Endodermal cell (in vitro differentiated cells): ENCODE data around the gene FAM20A. TPM values are rescaled to one million over a fixed set of nuclear protein-coding genes. Genes with fewer than 3 reads are reported as not detected.

Experiments used
- DNase-seq: peaks from one replicate; pipeline ENCODE4 v3.0.0-alpha.2; 2017
- H3K27ac ChIP-seq: 2 replicates; pipeline ENCODE4 v1.5.1; 2013; ENCODE audit warnings: mild to moderate bottlenecking, low read depth, low read length, moderate library complexity
- H3K27me3 ChIP-seq: 2 replicates; pipeline ENCODE4 v1.6.1; 2013; ENCODE audit warnings: mild to moderate bottlenecking, low read length, moderate library complexity; ENCODE audit not compliant: insufficient read depth, control insufficient read depth, poor library complexity, severe bottlenecking
- H3K36me3 ChIP-seq: 2 replicates; pipeline ENCODE4 v1.7.0; 2013; ENCODE audit warnings: mild to moderate bottlenecking, low read length, moderate library complexity; ENCODE audit not compliant: control insufficient read depth, insufficient read depth
- H3K4me1 ChIP-seq: one replicate; pipeline ENCODE4 v1.7.0; 2013; ENCODE audit warnings: low read length; ENCODE audit not compliant: control insufficient read depth, insufficient read depth
- H3K4me3 ChIP-seq: 2 replicates; pipeline ENCODE4 v1.5.1; 2013; ENCODE audit warnings: mild to moderate bottlenecking, low read length, moderate library complexity
- H3K9ac ChIP-seq: 2 replicates; pipeline ENCODE4 v1.6.1; 2013; ENCODE audit warnings: mild to moderate bottlenecking, low read length, moderate library complexity; ENCODE audit not compliant: poor library complexity, severe bottlenecking; ENCODE audit errors: extremely low read depth
- H3K9me3 ChIP-seq: 2 replicates; pipeline ENCODE4 v1.6.1; 2013; ENCODE audit warnings: mild to moderate bottlenecking, low read length, moderate library complexity; ENCODE audit not compliant: control insufficient read depth
- H3K27ac Mint-ChIP-seq: 2 replicates; pipeline ENCODE4 v1.8.0; 2020; ENCODE audit warnings: mixed read lengths
- H3K27me3 Mint-ChIP-seq: 2 replicates; pipeline ENCODE4 v1.8.0; 2021; ENCODE audit warnings: mild to moderate bottlenecking, mixed read lengths; ENCODE audit not compliant: insufficient read depth
- H3K36me3 Mint-ChIP-seq: 2 replicates; pipeline ENCODE4 v1.8.0; 2020; ENCODE audit warnings: low read depth, mixed read lengths
- H3K4me1 Mint-ChIP-seq: 2 replicates; pipeline ENCODE4 v1.8.0; 2020; ENCODE audit warnings: mixed read lengths
- H3K4me3 Mint-ChIP-seq: 2 replicates; pipeline ENCODE4 v1.8.0; 2020; ENCODE audit warnings: mild to moderate bottlenecking, moderate library complexity, mixed read lengths
- H3K9me3 Mint-ChIP-seq: 2 replicates; pipeline ENCODE4 v1.8.0; 2020; ENCODE audit warnings: mild to moderate bottlenecking, mixed read lengths
- CTCF ChIP-seq: fragments of 200-600 bp; sonication (generic); conservative IDR thresholded peaks from 2 replicates; pipeline ENCODE4 v1.5.0; 2021; ENCODE audit warnings: antibody characterized with exemption, mild to moderate bottlenecking
- WGBS, 2 experiments: methylation state at CpG; one replicate each; pipeline versions ENCODE4 v1.1.5 to v1.1.7; 2013; ENCODE audit warnings: missing lambda C conversion rate in 2 of 2, mixed read lengths in 1 of 2; ENCODE audit not compliant: insufficient coverage in 1 of 2, insufficient read length in 1 of 2; 5-methylcytosine and 5-hydroxymethylcytosine counted together
- total RNA-seq, 2 donors: library from RNA; stranded (reverse); fragmentation: NEBNext Ultra II Directional in 1 of 2; extraction: Animal tissue kit (Norgen Biotek cat#: 25700) in 1 of 2; gene quantifications; 2 replicates in 1 of 2; 3 replicates in 1 of 2; pipeline ENCODE4 v1.2.1, GENCODE V29; 2021

Gene FAM20A
- total RNA-seq, 2 donors from 2014 or later: 58.7 to 74.3 TPM

GRCh38 chr17:68592682-68593641 is 8.2 kb downstream of the FAM20A start:
- H3K36me3 Mint-ChIP-seq: peaks cover 82% of the 10 kb centered on the region

GRCh38 chr17:68592009-68592408 is 9.2 kb downstream of the FAM20A start:
- H3K4me1 ChIP-seq: peaks cover 5% of the 10 kb centered on the region
- no peak overlapping the region for H3K27ac ChIP-seq
- no peak overlapping the region for H3K9ac ChIP-seq
- peaks cover 93% of the 10 kb centered on the region for H3K36me3 ChIP-seq
- no peak overlapping the region for H3K4me3 ChIP-seq
- H3K4me3 Mint-ChIP-seq: no peak overlapping the region
- H3K27ac Mint-ChIP-seq: no peak overlapping the region
- H3K9me3 Mint-ChIP-seq: peaks cover 26% of the 10 kb centered on the region
- no peaks in the 10 kb centered on the region for H3K27me3 Mint-ChIP-seq
- H3K4me1 Mint-ChIP-seq: peaks cover 7% of the 10 kb centered on the region
- TF ChIP-seq CTCF: no peak
- 97 to 100% methylated on average over 2 of the region's 2 CpGs for WGBS, 2 experiments
- H3K36me3 Mint-ChIP-seq: peaks cover 85% of the 10 kb centered on the region
- no peak for DNase-seq
- peaks cover 56% of the 10 kb centered on the region for H3K9me3 ChIP-seq
- no peaks in the 10 kb centered on the region for H3K27me3 ChIP-seq

More at GRCh38 chr17:68592682-68593641, 8.2 kb downstream of the FAM20A start:
- Histone ChIP-seq H3K4me3 (no peak overlapping the region), H3K4me1 (peaks cover 5% of the 10 kb centered on the region), H3K36me3 (peaks cover 88% of the 10 kb centered on the region), H3K27me3 (no peaks in the 10 kb centered on the region), H3K27ac (no peak overlapping the region), H3K9me3 (peaks cover 46% of the 10 kb centered on the region), H3K9ac (no peak overlapping the region)
- Mint-ChIP-seq H3K9me3 (peaks cover 20% of the 10 kb centered on the region), H3K27me3 (no peaks in the 10 kb centered on the region), H3K4me3 (no peak overlapping the region), H3K27ac (no peak overlapping the region), H3K4me1 (peaks cover 12% of the 10 kb centered on the region)
- WGBS, 2 experiments: 92 to 95% methylated on average over 2 to 3 of the region's 3 CpGs
- TF ChIP-seq CTCF: no peak
- no peak for DNase-seq

GRCh38 chr17:68591583-68591982 is 9.6 kb downstream of the FAM20A start:
- no peaks in the 10 kb centered on the region for H3K27me3 ChIP-seq
- H3K4me1 ChIP-seq: peaks cover 5% of the 10 kb centered on the region
- H3K27ac Mint-ChIP-seq: no peak overlapping the region
- no peak for TF ChIP-seq CTCF
- H3K36me3 ChIP-seq: peaks cover 93% of the 10 kb centered on the region
- 94% methylated on average over 9 to 12 of the region's 12 CpGs for WGBS, 2 experiments
- H3K27ac ChIP-seq: no peak overlapping the region
- H3K4me1 Mint-ChIP-seq: peaks cover 3% of the 10 kb centered on the region
- no peak overlapping the region for H3K4me3 ChIP-seq
- H3K36me3 Mint-ChIP-seq: peaks cover 84% of the 10 kb centered on the region
- H3K4me3 Mint-ChIP-seq: no peak overlapping the region
- no peak overlapping the region for H3K9ac ChIP-seq
- H3K27me3 Mint-ChIP-seq: no peaks in the 10 kb centered on the region
- peaks cover 60% of the 10 kb centered on the region for H3K9me3 ChIP-seq
- H3K9me3 Mint-ChIP-seq: peaks cover 29% of the 10 kb centered on the region
- DNase-seq: peak; percentile 84
